ENCODE data around the gene ZNF556.
"Not testable (repeated sequence)": the region's sequence is repeated elsewhere in the genome, so short reads cannot be mapped to it uniquely, and the experiment has no call there.

ZNF556 gene

DNA sequence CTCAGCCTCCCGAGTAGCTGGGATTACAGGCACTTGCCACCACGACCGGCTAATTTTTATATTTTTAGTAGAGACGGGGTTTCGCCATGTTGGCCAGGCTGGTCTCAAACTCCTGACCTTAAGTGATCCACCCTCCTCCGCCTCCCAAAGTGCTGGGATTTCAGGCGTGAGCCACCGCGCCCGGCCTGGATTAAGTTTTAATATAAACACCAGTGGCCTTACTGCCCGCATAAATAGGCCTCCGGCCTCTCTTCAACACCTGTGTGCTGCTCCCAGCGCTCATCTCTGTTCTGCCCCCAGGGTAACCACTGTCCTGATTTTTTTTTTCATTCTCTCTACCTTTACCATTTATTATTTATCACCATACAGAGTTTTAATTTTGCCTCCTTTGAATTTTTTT is 36.2 kb downstream of the ZNF556 start:
- not testable (repeated sequence) for DNase-seq (ENCODE audit: low read depth in 1 of 2, low spot score in 1 of 2)

DNA sequence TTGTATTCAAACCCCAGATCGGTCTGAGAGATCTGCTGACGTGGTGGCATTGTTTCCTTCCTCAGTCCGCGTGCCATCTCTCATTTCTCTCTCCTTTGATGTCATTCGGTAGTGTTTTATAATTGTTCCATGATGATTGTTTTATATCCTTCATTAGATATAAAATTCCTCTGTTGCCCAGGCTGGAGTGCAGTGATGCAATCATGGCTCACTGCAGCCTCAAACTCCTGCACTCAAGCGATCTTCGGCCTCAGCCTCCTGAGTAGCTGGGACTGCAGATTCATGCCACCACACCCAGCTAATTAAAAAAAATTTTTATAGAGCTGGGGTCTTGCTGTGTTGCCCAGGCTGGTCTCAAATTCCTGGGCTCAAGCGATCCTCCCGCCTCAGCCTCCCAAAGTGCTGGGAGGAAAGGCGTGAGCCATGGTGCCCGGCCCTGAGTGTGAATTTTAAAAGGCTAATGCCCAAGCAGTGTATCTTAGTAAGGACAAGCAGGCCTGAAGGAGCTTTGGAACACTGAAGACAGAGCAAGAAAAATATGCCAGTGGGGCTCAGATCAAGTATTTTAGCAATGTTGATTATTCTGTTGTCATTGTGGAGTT is 38.9 kb downstream of the ZNF556 start:
- no peak for DNase-seq (ENCODE audit: low read depth in 1 of 2, low spot score in 1 of 2)

GRCh38 chr19:2906631-2907195 is 39.6 kb downstream of the ZNF556 start:
- DNase-seq (ENCODE audit: low read depth in 1 of 2, low spot score in 1 of 2), result no peak

- peak in 1 of 2 donors; percentile 8 for DNase-seq (ENCODE audit: low read depth in 1 of 2, low spot score in 1 of 2)
Measured at GRCh38 chr19:2912306-2912705, 45.2 kb downstream of the ZNF556 start.

- no peak for DNase-seq (ENCODE audit: low read depth in 1 of 2, low spot score in 1 of 2)
Measured at GRCh38 chr19:2917275-2918184, 50.4 kb downstream of the ZNF556 start.

GRCh38 chr19:2922987-2923386 is 55.9 kb downstream of the ZNF556 start:
- DNase-seq (ENCODE audit: low read depth in 1 of 2, low spot score in 1 of 2), result no peak

DNA sequence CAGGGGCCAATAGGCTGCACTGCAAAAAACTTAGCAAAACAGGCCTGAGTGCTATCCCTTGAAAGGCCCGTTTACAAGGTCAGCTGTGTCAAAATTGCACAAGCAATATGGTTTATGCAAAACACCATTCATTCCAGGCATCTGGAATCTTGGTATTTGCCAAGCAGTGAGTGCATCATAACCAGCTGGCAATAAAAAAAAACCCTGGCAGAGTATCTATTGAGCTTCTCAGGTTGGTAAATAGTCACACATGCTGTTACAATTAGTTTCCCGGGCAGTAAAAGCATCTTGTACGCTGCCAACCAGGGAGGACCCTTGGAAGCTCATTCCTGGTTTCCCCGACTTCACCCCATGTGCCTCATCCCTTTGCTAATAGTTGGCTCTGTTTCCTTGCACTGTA is 56.4 kb downstream of the ZNF556 start:
- no peak for DNase-seq (ENCODE audit: low read depth in 1 of 2, low spot score in 1 of 2)

DNA sequence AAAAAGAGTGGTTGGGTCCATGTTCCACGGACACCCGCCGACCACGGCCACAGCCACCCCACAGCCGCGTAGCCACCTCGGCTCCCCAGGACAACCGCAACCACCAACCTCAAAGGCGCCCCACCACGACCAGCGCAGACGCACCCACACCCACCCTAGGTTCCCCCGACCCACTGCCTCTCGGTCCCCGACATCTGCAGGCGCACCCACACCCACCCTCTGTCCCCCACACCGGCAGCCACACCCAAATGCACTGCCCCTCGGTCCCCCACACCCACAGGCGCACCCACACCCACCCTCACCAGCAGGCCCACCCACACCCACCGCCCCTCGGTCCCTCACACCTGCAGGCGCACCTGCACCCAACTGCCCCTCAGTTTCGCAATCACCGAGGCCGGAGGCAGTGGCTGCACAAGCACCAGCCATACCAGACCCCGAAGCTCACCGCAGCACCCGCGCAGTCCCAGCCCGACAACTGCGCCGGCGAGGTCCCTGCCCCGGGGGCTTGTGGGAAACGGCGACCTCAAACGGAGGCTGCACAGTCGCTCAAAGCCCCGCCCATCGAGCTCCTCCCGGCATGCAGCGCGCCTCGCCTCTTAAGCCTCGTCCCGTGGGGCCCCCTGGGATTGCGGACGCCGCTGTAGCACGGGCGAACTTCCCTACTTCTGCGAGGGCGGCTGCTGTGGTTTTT is 59.4 kb downstream of the ZNF556 start:
- DNase-seq (ENCODE audit: low read depth in 1 of 2, low spot score in 1 of 2), result no peak

- no peak for DNase-seq (ENCODE audit: low read depth in 1 of 2, low spot score in 1 of 2)
Measured at GRCh38 chr19:2927032-2927430, 59.9 kb downstream of the ZNF556 start.
